CD4-positive, alpha-beta T cell (primary cell): ENCODE measurements around the gene XRCC2. TPM values are rescaled to one million over a fixed set of nuclear protein-coding genes. Genes with fewer than 3 reads are reported as not detected.

ENCODE experiments used
- ATAC-seq: fragments of 200-7000 bp; cut with Tn5 transposase; one replicate; pipeline ENCODE4 v1.10.0; 2022; ENCODE audit warnings: mild to moderate bottlenecking; ENCODE audit not compliant: poor library complexity
- CTCF ChIA-PET: fragments of 350-600 bp; sonication (Branson Sonifier 250); formaldehyde crosslinking; loops from one replicate; lab custom pipeline; 2021; ENCODE audit warnings: antibody characterized with exemption, inconsistent platforms; lab: Charles Lee
- POLR2A ChIA-PET: fragments of 350-600 bp; sonication (Branson Sonifier 250); formaldehyde crosslinking; loops from one replicate; lab custom pipeline; 2021; ENCODE audit warnings: antibody characterized with exemption, inconsistent platforms; lab: Charles Lee
- DNase-seq, 14 experiments: peaks; one replicate each; pipeline ENCODE4 v3.0.0-alpha.2; 2013 to 2020; ENCODE audit warnings: mixed read lengths in 2 of 14
- H3K27ac ChIP-seq, 2 donors: one replicate each; pipeline versions ENCODE4 v1.5.1 to v1.7.0; 2013; ENCODE audit warnings: low read length in 2 of 2, low read depth in 1 of 2, mild to moderate bottlenecking in 1 of 2
- H3K27me3 ChIP-seq, 2 experiments: 1 replicate in 1 of 2; 2 replicates in 1 of 2; pipeline versions ENCODE4 v1.6.1 to v1.7.0; 2013; ENCODE audit warnings: low read length in 2 of 2, control low read depth in 1 of 2, mild to moderate bottlenecking in 1 of 2, moderate library complexity in 1 of 2; ENCODE audit not compliant: insufficient read depth in 2 of 2, control insufficient read depth in 1 of 2
- H3K36me3 ChIP-seq: one replicate; pipeline ENCODE4 v1.6.1; 2013; ENCODE audit warnings: low read length, control low read depth; ENCODE audit not compliant: insufficient read depth
- H3K4me1 ChIP-seq: one replicate; pipeline ENCODE4 v1.6.1; 2013; ENCODE audit warnings: low read length, control low read depth; ENCODE audit not compliant: insufficient read depth
- H3K4me3 ChIP-seq: one replicate; pipeline ENCODE4 v1.5.1; 2013; ENCODE audit warnings: mild to moderate bottlenecking, low read length, moderate library complexity
- H3K9me3 ChIP-seq, 2 experiments: 1 replicate in 1 of 2; 2 replicates in 1 of 2; pipeline versions ENCODE4 v1.6.1 to v1.7.0; 2013; ENCODE audit warnings: low read length in 2 of 2, mild to moderate bottlenecking in 2 of 2, control low read depth in 1 of 2, moderate library complexity in 1 of 2; ENCODE audit not compliant: control insufficient read depth in 1 of 2, insufficient read depth in 1 of 2
- H3K27ac Mint-ChIP-seq: one replicate; pipeline ENCODE4 v1.8.0; 2020; ENCODE audit warnings: mixed read lengths
- H3K27me3 Mint-ChIP-seq: one replicate; pipeline ENCODE4 v1.8.0; 2021; ENCODE audit warnings: mixed read lengths
- H3K36me3 Mint-ChIP-seq: one replicate; pipeline ENCODE4 v1.8.0; 2021; ENCODE audit warnings: low read depth, mixed read lengths
- H3K4me1 Mint-ChIP-seq: one replicate; pipeline ENCODE4 v1.8.0; 2021; ENCODE audit warnings: low read depth, mixed read lengths
- H3K4me3 Mint-ChIP-seq: one replicate; pipeline ENCODE4 v1.8.0; 2020; ENCODE audit warnings: mild to moderate bottlenecking, mixed read lengths
- H3K9me3 Mint-ChIP-seq: one replicate; pipeline ENCODE4 v1.8.0; 2020; ENCODE audit warnings: mixed read lengths
- CTCF ChIP-seq: fragments of 200-600 bp; IDR thresholded peaks from one replicate; pipeline ENCODE4 v1.8.0; 2022; ENCODE audit warnings: antibody characterized with exemption, mild to moderate bottlenecking
- intact Hi-C, 2 experiments: fragments of 100-400 bp; cut with DNase I in 1 of 2; cut with micrococcal nuclease in 1 of 2; formaldehyde crosslinking; loops; one replicate each; pipeline versions ENCODE4 v1.15.1 to v1.9.0; 2023 to 2025; cut with DNase I, micrococcal nuclease
- total RNA-seq, 174 experiments: library from RNA in 2 of 174; stranded (reverse) in 2 of 174; gene quantifications; one replicate each; pipeline ENCODE4 v1.2.3 and lab custom pipeline; 2021 to 2026

XRCC2 gene
- total RNA-seq, 2 experiments from 2014 or later = 0.25 to 0.41 TPM

- Histone ChIP-seq H3K9me3 (no peaks in the 10 kb centered on the region), H3K27ac (no peak overlapping the region), H3K27me3 (no peaks in the 10 kb centered on the region), H3K4me1 (no peaks in the 10 kb centered on the region), H3K4me3 (no peak overlapping the region), H3K36me3 (no peaks in the 10 kb centered on the region)
- DNase-seq (no peak), ATAC-seq (no peak)
- Mint-ChIP-seq H3K4me1 (no peaks in the 10 kb centered on the region), H3K4me3 (no peak overlapping the region), H3K9me3 (no peaks in the 10 kb centered on the region), H3K36me3 (no peaks in the 10 kb centered on the region), H3K27ac (no peak overlapping the region), H3K27me3 (no peaks in the 10 kb centered on the region)
- ChIA-PET POLR2A (no interaction called here), CTCF (no interaction called here)
- no peak for TF ChIP-seq CTCF
- intact Hi-C loops = no loop called here
Measured at GRCh38 chr7:152664636-152665035, 11.3 kb downstream of the XRCC2 start.

GRCh38 chr7:152663931-152664330 is 12.0 kb downstream of the XRCC2 start:
- TF ChIP-seq CTCF = no peak
- intact Hi-C loops = no loop called here
- H3K9me3 ChIP-seq = no peaks in the 10 kb centered on the region
- ATAC-seq = no peak
- no peaks in the 10 kb centered on the region for H3K27me3 ChIP-seq
- no peak for DNase-seq
- Mint-ChIP-seq H3K4me1 (no peaks in the 10 kb centered on the region), H3K27me3 (no peaks in the 10 kb centered on the region), H3K9me3 (no peaks in the 10 kb centered on the region), H3K27ac (no peak overlapping the region), H3K36me3 (no peaks in the 10 kb centered on the region), H3K4me3 (no peak overlapping the region)
- no peak overlapping the region for H3K4me3 ChIP-seq
- ChIA-PET POLR2A (no interaction called here), CTCF (no interaction called here)
- H3K27ac ChIP-seq = no peak overlapping the region
- no peaks in the 10 kb centered on the region for H3K36me3 ChIP-seq
- no peaks in the 10 kb centered on the region for H3K4me1 ChIP-seq

GRCh38 chr7:152663148-152663740 is 12.7 kb downstream of the XRCC2 start:
- no peak for TF ChIP-seq CTCF
- H3K4me3 Mint-ChIP-seq = no peak overlapping the region

More at GRCh38 chr7:152663148-152663740, 12.7 kb downstream of the XRCC2 start:
- no peaks in the 10 kb centered on the region for H3K27me3 Mint-ChIP-seq
- Histone ChIP-seq H3K36me3 (no peaks in the 10 kb centered on the region), H3K4me1 (no peaks in the 10 kb centered on the region), H3K27ac (no peak overlapping the region), H3K9me3 (no peaks in the 10 kb centered on the region), H3K27me3 (no peaks in the 10 kb centered on the region), H3K4me3 (no peak overlapping the region)
- intact Hi-C loops = no loop called here
- H3K36me3 Mint-ChIP-seq = no peaks in the 10 kb centered on the region
- no peaks in the 10 kb centered on the region for H3K9me3 Mint-ChIP-seq
- no peaks in the 10 kb centered on the region for H3K4me1 Mint-ChIP-seq
- ChIA-PET POLR2A (no interaction called here), CTCF (no interaction called here)
- no peak overlapping the region for H3K27ac Mint-ChIP-seq
- DNase-seq (no peak), ATAC-seq (no peak)
